H1 (cell line): ENCODE results near the gene SOX15. TPM values are rescaled to one million over a fixed set of nuclear protein-coding genes. Genes with fewer than 3 reads are reported as not detected.

ENCODE experiments used
- CTCF ChIA-PET: fragments of 300-600 bp; sonication (Branson Sonifier 250); formaldehyde crosslinking; loops from one replicate; lab custom pipeline; 2021; ENCODE audit not compliant: partially characterized antibody; lab: Charles Lee
- POLR2A ChIA-PET: fragments of 300-600 bp; sonication (Branson Sonifier 250); formaldehyde crosslinking; loops from one replicate; lab custom pipeline; 2021; ENCODE audit warnings: inconsistent platforms; ENCODE audit not compliant: partially characterized antibody; lab: Charles Lee
- DNase-seq, 2 experiments: peaks; one replicate each; pipeline versions ENCODE4 v3.0.0 to v3.0.0-alpha.2; 2010 to 2022; ENCODE audit warnings: low spot score in 2 of 2, low read depth in 1 of 2, mixed read lengths in 1 of 2
- FAIRE-seq: peaks from 2 replicates; lab custom pipeline; 2011; peaks lifted over from hg19 to GRCh38; lab: Jason Lieb, UNC
- H2AFZ ChIP-seq: 2 replicates; pipeline ENCODE4 v1.8.1; 2012; ENCODE audit warnings: low read length, inconsistent platforms
- H2AK5ac ChIP-seq: 2 replicates; pipeline ENCODE4 v1.6.1; 2013; ENCODE audit warnings: low read depth, low read length
- H2BK120ac ChIP-seq: replicated peaks from 2 replicates; pipeline ENCODE3; 2013; ENCODE audit warnings: low read depth, low read length, inconsistent platforms
- H2BK12ac ChIP-seq: 2 replicates; pipeline ENCODE4 v1.6.1; 2013; ENCODE audit warnings: low read depth, low read length
- H2BK15ac ChIP-seq: 2 replicates; pipeline ENCODE4 v1.6.1; 2013; ENCODE audit warnings: low read length
- H2BK20ac ChIP-seq: 2 replicates; pipeline ENCODE4 v1.6.1; 2013; ENCODE audit warnings: low read length
- H2BK5ac ChIP-seq: 2 replicates; pipeline ENCODE4 v1.6.1; 2013; ENCODE audit warnings: low read depth, low read length
- H3K14ac ChIP-seq: 2 replicates; pipeline ENCODE4 v1.6.1; 2013; ENCODE audit warnings: inconsistent platforms; ENCODE audit not compliant: insufficient read length
- H3K18ac ChIP-seq: 2 replicates; pipeline ENCODE4 v1.6.1; 2013; ENCODE audit warnings: low read length; ENCODE audit errors: extremely low read depth
- H3K23ac ChIP-seq: 2 replicates; pipeline ENCODE4 v1.6.1; 2013; ENCODE audit warnings: inconsistent platforms; ENCODE audit not compliant: insufficient read length
- H3K23me2 ChIP-seq: 2 replicates; pipeline ENCODE4 v1.6.1; 2013; ENCODE audit warnings: low read depth, low read length
- H3K27ac ChIP-seq: 2 replicates; pipeline ENCODE4 v1.6.1; 2011; ENCODE audit warnings: low read depth, low read length, inconsistent platforms
- H3K27me3 ChIP-seq, 4 experiments: replicated peaks in 1 of 4; 1 replicate in 1 of 4; 2 replicates in 3 of 4; pipeline versions ENCODE4 v1.6.1 to v1.8.1; 2011 to 2013; ENCODE audit warnings: low read length in 3 of 4, mild to moderate bottlenecking in 3 of 4, inconsistent platforms in 2 of 4, mixed read lengths in 2 of 4, moderate library complexity in 1 of 4; ENCODE audit not compliant: control insufficient read depth in 3 of 4, insufficient read depth in 3 of 4; ENCODE audit errors: extremely low read depth in 1 of 4
- H3K36me3 ChIP-seq, 4 experiments: 2 replicates each; pipeline versions ENCODE4 v1.6.1 to v1.8.1; 2011 to 2013; ENCODE audit warnings: mild to moderate bottlenecking in 4 of 4, low read length in 3 of 4, moderate library complexity in 2 of 4, control low read depth in 1 of 4, inconsistent platforms in 1 of 4; ENCODE audit not compliant: insufficient read depth in 4 of 4, control insufficient read depth in 2 of 4
- H3K4ac ChIP-seq: replicated peaks from 2 replicates; pipeline ENCODE3; 2013; ENCODE audit warnings: low read length, low read depth, mixed read lengths, inconsistent platforms; ENCODE audit not compliant: insufficient read length
- H3K4me1 ChIP-seq, 4 experiments: replicated peaks in 1 of 4; 1 replicate in 1 of 4; 2 replicates in 3 of 4; pipeline versions ENCODE4 v1.6.1 to v1.8.1; 2011 to 2013; ENCODE audit warnings: low read length in 3 of 4, inconsistent platforms in 2 of 4, mixed read lengths in 1 of 4; ENCODE audit not compliant: insufficient read depth in 4 of 4, control insufficient read depth in 3 of 4
- H3K4me2 ChIP-seq, 2 experiments: 2 replicates each; pipeline versions ENCODE4 v1.6.1 to v1.8.1; 2011 to 2013; ENCODE audit warnings: low read depth in 2 of 2, low read length in 2 of 2, control low read depth in 1 of 2, inconsistent platforms in 1 of 2, mild to moderate bottlenecking in 1 of 2; ENCODE audit not compliant: insufficient read depth in 1 of 2
- H3K4me3 ChIP-seq, 4 experiments: fragments of 200-600, 300-600 bp in 1 of 4; sonication (generic), shearing (Covaris generic), sonication (Bioruptor Twin) in 1 of 4; 2 replicates each; pipeline versions ENCODE4 v1.5.1 to v1.8.1; 2011 to 2016; ENCODE audit warnings: low read length in 4 of 4, low read depth in 3 of 4, control low read depth in 2 of 4, inconsistent platforms in 2 of 4, mild to moderate bottlenecking in 2 of 4, mixed read lengths in 1 of 4, moderate library complexity in 1 of 4; ENCODE audit not compliant: insufficient read depth in 2 of 4; ENCODE audit errors: extremely low read depth in 1 of 4
- H3K56ac ChIP-seq: replicated peaks from 2 replicates; pipeline ENCODE3; 2013; ENCODE audit warnings: low read depth, mild to moderate bottlenecking, mixed read lengths, low read length, inconsistent platforms; ENCODE audit not compliant: insufficient read length
- H3K79me1 ChIP-seq: 2 replicates; pipeline ENCODE4 v1.6.1; 2013; ENCODE audit warnings: low read depth, low read length, control low read depth
- H3K79me2 ChIP-seq, 2 experiments: 2 replicates each; pipeline versions ENCODE4 v1.6.1 to v1.8.1; 2012 to 2013; ENCODE audit warnings: low read length in 2 of 2, mild to moderate bottlenecking in 2 of 2, inconsistent platforms in 1 of 2; ENCODE audit not compliant: insufficient read depth in 2 of 2, control insufficient read depth in 1 of 2
- H3K9ac ChIP-seq, 4 experiments: replicated peaks in 1 of 4; 1 replicate in 1 of 4; 2 replicates in 3 of 4; pipeline versions ENCODE4 v1.6.1 to v1.8.1; 2011 to 2013; ENCODE audit warnings: low read depth in 3 of 4, low read length in 3 of 4, control low read depth in 2 of 4, mild to moderate bottlenecking in 2 of 4, moderate library complexity in 2 of 4, inconsistent platforms in 1 of 4; ENCODE audit errors: extremely low read depth in 1 of 4
- H3K9me3 ChIP-seq, 2 experiments: 2 replicates each; pipeline versions ENCODE4 v1.6.1 to v1.8.1; 2012 to 2013; ENCODE audit warnings: mild to moderate bottlenecking in 2 of 2, moderate library complexity in 2 of 2, control low read depth in 1 of 2, inconsistent platforms in 1 of 2, low read depth in 1 of 2, low read length in 1 of 2, mixed read lengths in 1 of 2; ENCODE audit not compliant: insufficient read depth in 2 of 2
- H4K20me1 ChIP-seq, 2 experiments: replicated peaks in 1 of 2; 2 replicates each; pipeline versions ENCODE3 to v1.8.1; 2011 to 2013; ENCODE audit warnings: inconsistent platforms in 2 of 2, low read length in 2 of 2, mild to moderate bottlenecking in 1 of 2; ENCODE audit not compliant: insufficient read depth in 2 of 2, control insufficient read depth in 1 of 2
- H4K5ac ChIP-seq: 2 replicates; pipeline ENCODE4 v1.6.1; 2013; ENCODE audit warnings: low read length, low read depth, mixed read lengths, inconsistent platforms; ENCODE audit not compliant: insufficient read length
- H4K8ac ChIP-seq: 2 replicates; pipeline ENCODE4 v1.8.0; 2013; ENCODE audit warnings: mild to moderate bottlenecking, moderate library complexity, low read length, inconsistent platforms; ENCODE audit not compliant: insufficient read depth; ENCODE audit errors: extremely low read depth
- H4K91ac ChIP-seq: replicated peaks from 2 replicates; pipeline ENCODE3; 2013; ENCODE audit warnings: low read length, mixed read lengths, inconsistent platforms; ENCODE audit not compliant: insufficient read length
- ASH2L ChIP-seq: fragments of 200-600, 300-600 bp; sonication (generic); IDR thresholded peaks from one replicate; pipeline ENCODE4 v1.7.1; 2017; ENCODE audit warnings: low read length
- CBX5 ChIP-seq: fragments of 300-800, 300-1000 bp; sonication (generic); IDR thresholded peaks from 2 replicates; pipeline ENCODE4 v1.7.1; 2016; ENCODE audit warnings: antibody characterized with exemption, low read length, low read depth
- EGR1 ChIP-seq: IDR thresholded peaks from 2 replicates; pipeline ENCODE4 v1.6.1; 2011; ENCODE audit warnings: low read depth, low read length, borderline replicate concordance
- EZH2 ChIP-seq: fragments of 200-600 bp; sonication (generic); IDR thresholded peaks from 2 replicates; pipeline ENCODE4 v1.7.1; 2012; ENCODE audit warnings: low read depth, mild to moderate bottlenecking, moderate library complexity, low read length, inconsistent platforms; ENCODE audit not compliant: severe bottlenecking
- POLR2AphosphoS5 ChIP-seq: IDR thresholded peaks from 2 replicates; pipeline ENCODE4 v1.6.1; 2011; ENCODE audit warnings: low read depth, low read length
- SP1 ChIP-seq: IDR thresholded peaks from 2 replicates; pipeline ENCODE4 v1.6.1; 2011; ENCODE audit warnings: low read depth, low read length
- WGBS, 2 experiments: shearing (Covaris generic) in 1 of 2; methylation state at CpG; one replicate each; pipeline versions ENCODE4 v1.1.6 to v1.1.7; 2013 to 2015; ENCODE audit warnings: low lambda C conversion rate in 2 of 2, mixed read lengths in 2 of 2, inconsistent platforms in 1 of 2, low coverage in 1 of 2, missing lambda C conversion rate in 1 of 2; ENCODE audit not compliant: insufficient replicate concordance in 2 of 2, insufficient coverage in 1 of 2, insufficient read length in 1 of 2; ENCODE audit errors: extremely low coverage in 1 of 2, missing lambda C conversion rate in 1 of 2; 5-methylcytosine and 5-hydroxymethylcytosine counted together
- polyA plus RNA-seq, 7 experiments: library from polyadenylated mRNA; depleted of rRNA in 3 of 7; stranded (reverse) in 5 of 7; unstranded in 2 of 7; fragments of >200 nt in 5 of 7; fragments of 200-250 nt in 2 of 7; gene quantifications; 1 replicate in 5 of 7; 2 replicates in 1 of 7; 4 replicates in 1 of 7; pipeline versions ENCODE4 v1.2.1 to v1.2.3, GENCODE V29; 2011 to 2013; ENCODE audit warnings: missing spikeins in 2 of 7, mixed read lengths in 2 of 7
- total RNA-seq: library from RNA; stranded (reverse); fragmentation: NEBNext Ultra II Directional; extraction: Animal tissue kit (Norgen Biotek cat#: 25700); gene quantifications from 2 replicates; pipeline ENCODE4 v1.2.1, GENCODE V29; 2021
- TF ChIP-seq, protein P1 (sequence below): IDR thresholded peaks from 2 replicates; pipeline ENCODE4 v1.6.1; 2012; ENCODE audit warnings: inconsistent platforms
- TF ChIP-seq, protein P2 (sequence below), 3 experiments: IDR thresholded peaks; 1 replicate in 2 of 3; 2 replicates in 1 of 3; pipeline versions ENCODE4 v1.5.1 to v1.6.1; 2011; ENCODE audit warnings: low read length in 3 of 3, mild to moderate bottlenecking in 3 of 3, inconsistent platforms in 2 of 3, low read depth in 1 of 3, moderate library complexity in 1 of 3; ENCODE audit not compliant: insufficient read depth in 1 of 3; ENCODE audit errors: control extremely low read depth in 1 of 3

The SOX15 gene
- total and polyA plus RNA-seq, 2 of the 8 experiments (the other 6 are each of a cell fraction or from before 2014, with no cell fraction given) = 14.3 to 26.8 TPM

DNA sequence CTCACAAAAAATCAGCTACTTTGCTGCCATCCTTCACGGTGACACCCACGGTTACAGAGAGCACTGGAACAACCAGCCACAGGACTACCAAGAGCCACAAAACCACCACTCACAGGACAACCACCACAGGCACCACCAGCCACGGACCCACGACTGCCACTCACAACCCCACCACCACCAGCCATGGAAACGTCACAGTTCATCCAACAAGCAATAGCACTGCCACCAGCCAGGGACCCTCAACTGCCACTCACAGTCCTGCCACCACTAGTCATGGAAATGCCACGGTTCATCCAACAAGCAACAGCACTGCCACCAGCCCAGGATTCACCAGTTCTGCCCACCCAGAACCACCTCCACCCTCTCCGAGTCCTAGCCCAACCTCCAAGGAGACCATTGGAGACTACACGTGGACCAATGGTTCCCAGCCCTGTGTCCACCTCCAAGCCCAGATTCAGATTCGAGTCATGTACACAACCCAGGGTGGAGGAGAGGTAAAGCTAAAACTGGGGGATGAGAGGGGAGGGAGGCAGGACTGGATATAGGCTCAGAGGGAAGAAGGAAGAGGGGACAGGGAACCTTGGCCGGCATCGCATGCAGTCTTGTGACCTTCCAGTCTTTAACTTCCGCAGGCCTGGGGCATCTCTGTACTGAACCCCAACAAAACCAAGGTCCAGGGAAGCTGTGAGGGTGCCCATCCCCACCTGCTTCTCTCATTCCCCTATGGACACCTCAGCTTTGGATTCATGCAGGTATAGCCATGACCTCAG lies 9.9 kb downstream of the SOX15 start:
- Histone ChIP-seq H2BK15ac (0 out of 2 replicates have a peak overlapping the region, but pooled peaks have one; percentile 63), H3K4ac (no peak overlapping the region), H4K91ac (no peak overlapping the region), H2AFZ (no peak overlapping the region), H3K9ac (no peak overlapping the region), H2BK12ac (peak overlapping the region; percentile 17; the same call in 1 of the 2 replicates), H2BK20ac (peak overlapping the region; percentile 40; the same call in 1 of the 2 replicates), H3K4me1 (peaks cover 1 to 16% (median 7%) of the 10 kb centered on the region in 4 experiments; a peak in 6 of 7 replicates), H3K79me1 (peaks cover 7% of the 10 kb centered on the region; the same call in 1 of the 2 replicates), H3K23ac (no peak overlapping the region), H3K56ac (no peak overlapping the region), H4K8ac (no peak overlapping the region), H3K9me3 (no peaks in the 10 kb centered on the region), H2BK5ac (peak overlapping the region; percentile 56), H3K27me3 (no peaks in the 10 kb centered on the region), H3K23me2 (peaks cover 11% of the 10 kb centered on the region; the same call in 1 of the 2 replicates), H3K36me3 (peaks cover 30 to 41% (median 36%) of the 10 kb centered on the region in 4 experiments), H3K4me2 (no peak overlapping the region), H3K79me2 (peaks cover 4 to 14% of the 10 kb centered on the region in 2 experiments; a peak in 2 of 4 replicates), H3K27ac (peak overlapping the region; percentile 18), H3K4me3 (no peak overlapping the region), H4K20me1 (peaks cover 15 to 17% of the 10 kb centered on the region in 2 experiments), H4K5ac (no peak overlapping the region), H3K14ac (no peak overlapping the region), H2BK120ac (no peak overlapping the region), H2AK5ac (no peak overlapping the region; the same call in 1 of the 2 replicates), H3K18ac (no peak overlapping the region)
- 89% methylated on average over 12 of the region's 12 CpGs; no CpG with 5 or more reads in 1 of the 2 experiments for WGBS, 2 experiments
- CTCF ChIA-PET = interaction anchor here (1.1 to 3.0 kb wide), 7 partner anchors 9 to 108 kb away, joined by 4 to 17 read pairs (median 10); partner anchors contain the start of genes SOX15, TP53 and WRAP53
- FAIRE-seq (no peak), DNase-seq (peak in 1 of 2 experiments; percentile 53)
- POLR2A ChIA-PET = interaction anchor here (0.7 to 37.5 kb wide), 19 partner anchors 2 to 338 kb away, joined by 3 to 1144 read pairs (median 5); partner anchors contain the start of genes ATP1B2, CD68, FXR2 and GABARAP
- TF ChIP-seq EZH2 (no peak), SP1 (no peak), EGR1 (peak; percentile 33; the same call in 1 of the 2 replicates), CBX5 (no peak), POLR2AphosphoS5 (peak; percentile 90), ASH2L (no peak)
- TF ChIP-seq, protein P1, sequence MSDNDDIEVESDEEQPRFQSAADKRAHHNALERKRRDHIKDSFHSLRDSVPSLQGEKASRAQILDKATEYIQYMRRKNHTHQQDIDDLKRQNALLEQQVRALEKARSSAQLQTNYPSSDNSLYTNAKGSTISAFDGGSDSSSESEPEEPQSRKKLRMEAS = no peak
- TF ChIP-seq, protein P2, sequence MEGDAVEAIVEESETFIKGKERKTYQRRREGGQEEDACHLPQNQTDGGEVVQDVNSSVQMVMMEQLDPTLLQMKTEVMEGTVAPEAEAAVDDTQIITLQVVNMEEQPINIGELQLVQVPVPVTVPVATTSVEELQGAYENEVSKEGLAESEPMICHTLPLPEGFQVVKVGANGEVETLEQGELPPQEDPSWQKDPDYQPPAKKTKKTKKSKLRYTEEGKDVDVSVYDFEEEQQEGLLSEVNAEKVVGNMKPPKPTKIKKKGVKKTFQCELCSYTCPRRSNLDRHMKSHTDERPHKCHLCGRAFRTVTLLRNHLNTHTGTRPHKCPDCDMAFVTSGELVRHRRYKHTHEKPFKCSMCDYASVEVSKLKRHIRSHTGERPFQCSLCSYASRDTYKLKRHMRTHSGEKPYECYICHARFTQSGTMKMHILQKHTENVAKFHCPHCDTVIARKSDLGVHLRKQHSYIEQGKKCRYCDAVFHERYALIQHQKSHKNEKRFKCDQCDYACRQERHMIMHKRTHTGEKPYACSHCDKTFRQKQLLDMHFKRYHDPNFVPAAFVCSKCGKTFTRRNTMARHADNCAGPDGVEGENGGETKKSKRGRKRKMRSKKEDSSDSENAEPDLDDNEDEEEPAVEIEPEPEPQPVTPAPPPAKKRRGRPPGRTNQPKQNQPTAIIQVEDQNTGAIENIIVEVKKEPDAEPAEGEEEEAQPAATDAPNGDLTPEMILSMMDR (IDR thresholded peaks at IDR 0.05; ENCODE audit: control extremely low read depth in 1 of 3, insufficient read depth in 1 of 3, low read depth in 1 of 3, low read length in 3 of 3) = no peak
